PC-3 (cell line): ENCODE measurements around the gene WT1. TPM values are rescaled to one million over a fixed set of nuclear protein-coding genes. Genes with fewer than 3 reads are reported as not detected.

Experiments used
- ATAC-seq: fragments of 200-7000 bp; cut with Tn5 transposase; 2 replicates; pipeline ENCODE4 v1.9.1; 2020; ENCODE audit warnings: mild to moderate bottlenecking, moderate library complexity
- BruUV-seq: library from RNA; stranded (reverse); fragments of 400-500 nt; replicated peaks from 2 replicates; lab custom pipeline; 2021; lab: Mats Ljungman, UMichigan
- CTCF ChIA-PET: fragments of 300-600 bp; sonication (Branson Sonifier 250); formaldehyde crosslinking; loops from one replicate; lab custom pipeline; 2022; ENCODE audit warnings: antibody characterized with exemption; lab: Charles Lee
- POLR2A ChIA-PET: fragments of 300-600 bp; sonication (Branson Sonifier 250); formaldehyde crosslinking; loops from one replicate; lab custom pipeline; 2022; ENCODE audit warnings: antibody characterized with exemption; ENCODE audit not compliant: unreplicated experiment; lab: Charles Lee
- DNase-seq: peaks from one replicate; pipeline ENCODE4 v3.0.0-alpha.2; 2015
- H2AFZ ChIP-seq: fragments of 300-600 bp; sonication (generic); 2 replicates; pipeline ENCODE4 v1.6.0; 2016; ENCODE audit warnings: antibody characterized with exemption, low read length
- H3F3A ChIP-seq: fragments of 300-600 bp; sonication (generic); one replicate; pipeline ENCODE4 v1.6.0; 2017; ENCODE audit warnings: antibody characterized with exemption, low read length, control low read depth, mild to moderate bottlenecking; ENCODE audit not compliant: unreplicated experiment
- H3K27ac ChIP-seq: fragments of 300-600 bp; sonication (generic); 2 replicates; pipeline ENCODE4 v1.5.1; 2016; ENCODE audit warnings: mild to moderate bottlenecking, low read length
- H3K27me3 ChIP-seq: fragments of 300-600 bp; sonication (generic); 2 replicates; pipeline ENCODE4 v1.6.1; 2016; ENCODE audit warnings: low read length, mixed read lengths
- H3K36me3 ChIP-seq: fragments of 300-600 bp; sonication (generic); 2 replicates; pipeline ENCODE4 v1.6.1; 2016; ENCODE audit warnings: low read depth, mixed run types, low read length, mixed read lengths
- H3K4me1 ChIP-seq: fragments of 300-600 bp; sonication (generic); 2 replicates; pipeline ENCODE4 v1.5.1; 2016; ENCODE audit warnings: low read length; ENCODE audit not compliant: insufficient read depth
- H3K4me2 ChIP-seq: fragments of 300-600 bp; sonication (generic); 2 replicates; pipeline ENCODE4 v1.6.0; 2016; ENCODE audit warnings: low read length
- H3K4me3 ChIP-seq: fragments of 300-600 bp; sonication (generic); 2 replicates; pipeline ENCODE4 v1.5.1; 2016; ENCODE audit warnings: mild to moderate bottlenecking, low read length, mixed read lengths
- H3K79me2 ChIP-seq: fragments of 300-600 bp; sonication (generic); 2 replicates; pipeline ENCODE4 v1.6.1; 2017; ENCODE audit warnings: low read length, mixed read lengths
- H3K9ac ChIP-seq: fragments of 300-600 bp; sonication (generic); 2 replicates; pipeline ENCODE4 v1.6.0; 2016; ENCODE audit warnings: mild to moderate bottlenecking, low read length
- H3K9me2 ChIP-seq: fragments of 300-600 bp; sonication (generic); replicated peaks from 2 replicates; pipeline ENCODE4 v1.6.1; 2016; ENCODE audit warnings: mixed run types, low read length, mixed read lengths
- H3K9me3 ChIP-seq: fragments of 300-600 bp; sonication (generic); 2 replicates; pipeline ENCODE4 v1.6.1; 2016; ENCODE audit warnings: low read length, mixed read lengths
- H4K20me1 ChIP-seq: fragments of 300-600 bp; sonication (generic); 2 replicates; pipeline ENCODE4 v1.6.1; 2016; ENCODE audit warnings: low read length, mixed read lengths
- EZH2 ChIP-seq: fragments of 300-600 bp; sonication (generic); IDR thresholded peaks from one replicate; pipeline ENCODE4 v1.6.1; 2017; ENCODE audit warnings: antibody characterized with exemption, mild to moderate bottlenecking, low read length; ENCODE audit not compliant: unreplicated experiment
- EZH2phosphoT487 ChIP-seq: fragments of 300-600 bp; sonication (generic); IDR thresholded peaks from 2 replicates; pipeline ENCODE4 v1.6.1; 2018; ENCODE audit warnings: mild to moderate bottlenecking, antibody characterized with exemption, low read length, borderline replicate concordance
- intact Hi-C: fragments of 100-400 bp; cut with micrococcal nuclease; formaldehyde crosslinking; loops from 2 replicates; pipeline ENCODE4 v1.9.0; 2023
- total RNA-seq: library from RNA; depleted of rRNA; stranded (reverse); fragments of >200 nt; gene quantifications from 2 replicates; pipeline ENCODE4 v1.2.3, GENCODE V29; 2014
- TF ChIP-seq, protein P1 (sequence below): fragments of 300-600 bp; sonication (generic); conservative IDR thresholded peaks from 2 replicates; pipeline ENCODE4 v1.5.1; 2017; ENCODE audit warnings: antibody characterized with exemption, low read depth, mild to moderate bottlenecking, low read length

The WT1 gene
- total RNA-seq, 1 experiment from 2014 or later = 9.1 TPM

DNA sequence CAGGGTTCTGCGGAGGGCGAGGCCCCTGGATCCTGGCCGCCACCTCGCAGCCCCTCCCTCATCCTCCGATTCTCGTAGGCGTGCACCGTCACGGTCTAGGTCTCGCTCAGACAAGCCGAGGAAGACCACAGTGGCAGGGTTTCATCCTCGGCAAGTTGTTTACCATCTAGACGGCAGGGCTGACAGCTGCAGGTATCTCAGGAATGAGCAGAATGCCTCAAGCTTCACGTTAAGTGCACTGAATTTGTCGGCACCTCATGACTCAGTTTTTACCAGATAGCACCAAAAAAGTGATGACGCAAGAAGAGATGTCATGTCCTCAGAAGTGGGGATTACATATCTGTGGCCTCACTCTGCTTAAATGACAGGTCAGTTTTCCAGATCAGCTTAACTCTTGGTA, 35.1 kb downstream of the WT1 start:
- no peaks in the 10 kb centered on the region; the same call in 1 of the 2 replicates for H3K36me3 ChIP-seq
- DNase-seq (no peak), ATAC-seq (no peak)
- H3K4me3 ChIP-seq = no peak overlapping the region
- H3K4me2 ChIP-seq = no peak overlapping the region
- no peak overlapping the region for H2AFZ ChIP-seq
- CTCF ChIA-PET = no interaction called here
- no peaks in the 10 kb centered on the region for H3K4me1 ChIP-seq
- H3K9me2 ChIP-seq = no peaks in the 10 kb centered on the region
- POLR2A ChIA-PET = no interaction called here
- no peak for TF ChIP-seq EZH2phosphoT487
- no peak for TF ChIP-seq EZH2
- TF ChIP-seq, protein P1, sequence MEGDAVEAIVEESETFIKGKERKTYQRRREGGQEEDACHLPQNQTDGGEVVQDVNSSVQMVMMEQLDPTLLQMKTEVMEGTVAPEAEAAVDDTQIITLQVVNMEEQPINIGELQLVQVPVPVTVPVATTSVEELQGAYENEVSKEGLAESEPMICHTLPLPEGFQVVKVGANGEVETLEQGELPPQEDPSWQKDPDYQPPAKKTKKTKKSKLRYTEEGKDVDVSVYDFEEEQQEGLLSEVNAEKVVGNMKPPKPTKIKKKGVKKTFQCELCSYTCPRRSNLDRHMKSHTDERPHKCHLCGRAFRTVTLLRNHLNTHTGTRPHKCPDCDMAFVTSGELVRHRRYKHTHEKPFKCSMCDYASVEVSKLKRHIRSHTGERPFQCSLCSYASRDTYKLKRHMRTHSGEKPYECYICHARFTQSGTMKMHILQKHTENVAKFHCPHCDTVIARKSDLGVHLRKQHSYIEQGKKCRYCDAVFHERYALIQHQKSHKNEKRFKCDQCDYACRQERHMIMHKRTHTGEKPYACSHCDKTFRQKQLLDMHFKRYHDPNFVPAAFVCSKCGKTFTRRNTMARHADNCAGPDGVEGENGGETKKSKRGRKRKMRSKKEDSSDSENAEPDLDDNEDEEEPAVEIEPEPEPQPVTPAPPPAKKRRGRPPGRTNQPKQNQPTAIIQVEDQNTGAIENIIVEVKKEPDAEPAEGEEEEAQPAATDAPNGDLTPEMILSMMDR = no peak
- intact Hi-C loops = no loop called here
- BruUV-seq = no TSS peak
- no peaks in the 10 kb centered on the region for H3F3A ChIP-seq
- H3K27ac ChIP-seq = no peak overlapping the region
- H3K9ac ChIP-seq = no peak overlapping the region
- H3K9me3 ChIP-seq = no peaks in the 10 kb centered on the region
- H4K20me1 ChIP-seq = no peaks in the 10 kb centered on the region
- H3K79me2 ChIP-seq = no peaks in the 10 kb centered on the region
- H3K27me3 ChIP-seq = no peaks in the 10 kb centered on the region

DNA sequence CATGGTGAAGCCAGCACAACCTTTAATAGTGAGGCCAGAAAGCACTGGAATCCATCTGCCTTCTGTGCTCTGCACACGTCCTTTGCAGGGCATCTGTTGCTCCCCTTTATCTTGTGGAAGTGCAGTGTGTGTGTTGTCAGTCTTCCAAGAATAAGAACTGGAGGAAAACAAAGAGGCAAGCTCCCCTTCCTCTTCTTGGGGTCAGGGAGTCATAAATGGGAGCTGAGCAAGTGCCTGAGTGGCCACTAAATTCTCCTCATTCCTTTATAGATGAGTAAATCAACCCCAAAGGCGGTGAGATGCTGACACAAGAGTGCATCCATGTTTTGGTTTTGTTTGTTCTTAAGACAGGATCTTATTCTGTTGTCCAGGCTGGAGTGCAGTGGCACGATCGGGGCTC, 38.3 kb downstream of the WT1 start:
- H3K4me1 ChIP-seq = no peaks in the 10 kb centered on the region
- no peak overlapping the region for H3K4me3 ChIP-seq
- ChIA-PET CTCF (interaction anchor here (0.6 kb wide), 1 partner anchor 92 kb away, joined by 6 read pairs; no protein-coding TSS in a partner anchor), POLR2A (no interaction called here)
- H3K9ac ChIP-seq = no peak overlapping the region
- H3K36me3 ChIP-seq = no peaks in the 10 kb centered on the region; the same call in 1 of the 2 replicates
- intact Hi-C loops = no loop called here
- H3K27ac ChIP-seq = no peak overlapping the region
- H3K79me2 ChIP-seq = no peaks in the 10 kb centered on the region
- H3F3A ChIP-seq = no peaks in the 10 kb centered on the region
- BruUV-seq = no TSS peak
- no peak for TF ChIP-seq EZH2phosphoT487
- TF ChIP-seq, protein P1 = no peak
- no peak for TF ChIP-seq EZH2
- DNase-seq (no peak), ATAC-seq (no peak)
- H3K9me3 ChIP-seq = no peaks in the 10 kb centered on the region
- no peak overlapping the region for H2AFZ ChIP-seq
- no peaks in the 10 kb centered on the region for H3K27me3 ChIP-seq
- H3K9me2 ChIP-seq = no peaks in the 10 kb centered on the region
- H4K20me1 ChIP-seq = no peaks in the 10 kb centered on the region
- H3K4me2 ChIP-seq = no peak overlapping the region

DNA sequence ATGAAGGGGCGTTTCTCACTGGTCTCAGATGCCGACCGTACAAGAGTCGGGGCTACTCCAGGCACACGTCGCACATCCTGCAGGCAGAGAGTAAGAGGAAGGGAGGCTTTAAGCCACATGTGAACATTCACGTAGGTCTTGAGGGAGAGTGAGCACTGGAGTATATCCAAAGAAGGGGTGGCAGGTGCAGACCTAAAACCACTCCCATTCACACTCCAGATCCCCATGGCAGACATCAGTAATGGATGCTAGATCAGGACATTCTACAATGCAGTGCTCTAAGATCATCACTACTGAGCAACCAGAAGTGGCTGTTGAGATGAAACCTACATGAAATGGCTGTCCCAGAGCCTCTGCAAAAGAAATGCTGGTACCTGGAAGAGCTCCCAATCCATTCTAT, 39.0 kb downstream of the WT1 start:
- ATAC-seq = no peak
- Histone ChIP-seq H3K27me3 (no peaks in the 10 kb centered on the region), H3K27ac (no peak overlapping the region), H3K79me2 (no peaks in the 10 kb centered on the region), H3K9ac (no peak overlapping the region), H3K9me2 (no peaks in the 10 kb centered on the region), H2AFZ (no peak overlapping the region), H3F3A (no peaks in the 10 kb centered on the region), H3K4me3 (no peak overlapping the region), H3K4me1 (no peaks in the 10 kb centered on the region), H3K36me3 (no peaks in the 10 kb centered on the region; the same call in 1 of the 2 replicates), H3K4me2 (no peak overlapping the region), H3K9me3 (no peaks in the 10 kb centered on the region), H4K20me1 (no peaks in the 10 kb centered on the region)
- no peak for DNase-seq
- ChIA-PET CTCF (interaction anchor here (0.6 kb wide), 1 partner anchor 92 kb away, joined by 6 read pairs; no protein-coding TSS in a partner anchor), POLR2A (no interaction called here)
- BruUV-seq = no TSS peak
- intact Hi-C loops = no loop called here
- no peak for TF ChIP-seq EZH2phosphoT487
- TF ChIP-seq, protein P1 = no peak
- TF ChIP-seq EZH2 = no peak
